Naive B cell (primary cell): ENCODE results near the gene APAF1. TPM values are rescaled to one million over a fixed set of nuclear protein-coding genes. Genes with fewer than 3 reads are reported as not detected.
"Not testable (repeated sequence)": the region's sequence is repeated elsewhere in the genome, so short reads cannot be mapped to it uniquely, and the experiment has no call there.

Source experiments
- ATAC-seq, 2 donors: fragments of 150-1000 bp; cut with Tn5 transposase; 2 replicates each; pipeline ENCODE4 v1.10.0; 2021; ENCODE audit warnings: low read depth in 2 of 2, mild to moderate bottlenecking in 2 of 2, moderate library complexity in 2 of 2
- DNase-seq: peaks from one replicate; pipeline ENCODE4 v3.0.0; 2022
- H3K27ac Mint-ChIP-seq, 6 donors: one replicate each; pipeline ENCODE4 v1.8.0; 2020 to 2022; ENCODE audit warnings: mild to moderate bottlenecking in 6 of 6, mixed read lengths in 6 of 6, moderate library complexity in 5 of 6, inconsistent platforms in 2 of 6
- H3K27me3 Mint-ChIP-seq, 3 donors: one replicate each; pipeline ENCODE4 v1.8.0; 2021 to 2022; ENCODE audit warnings: mixed read lengths in 3 of 3, mild to moderate bottlenecking in 1 of 3
- H3K36me3 Mint-ChIP-seq, 2 donors: one replicate each; pipeline ENCODE4 v1.8.0; 2020 to 2022; ENCODE audit warnings: mixed read lengths in 2 of 2, inconsistent platforms in 1 of 2, mild to moderate bottlenecking in 1 of 2
- H3K4me1 Mint-ChIP-seq, 3 donors: one replicate each; pipeline ENCODE4 v1.8.0; 2020 to 2022; ENCODE audit warnings: mixed read lengths in 3 of 3, inconsistent platforms in 1 of 3, mild to moderate bottlenecking in 1 of 3, moderate library complexity in 1 of 3
- H3K4me3 Mint-ChIP-seq, 8 donors: one replicate each; pipeline ENCODE4 v1.8.0; 2020 to 2022; ENCODE audit warnings: mild to moderate bottlenecking in 8 of 8, mixed read lengths in 8 of 8, moderate library complexity in 8 of 8, inconsistent platforms in 2 of 8
- H3K9me3 Mint-ChIP-seq, 7 donors: one replicate each; pipeline ENCODE4 v1.8.0; 2020 to 2022; ENCODE audit warnings: mixed read lengths in 7 of 7, mild to moderate bottlenecking in 5 of 7, inconsistent platforms in 2 of 7, moderate library complexity in 1 of 7
- polyA plus RNA-seq, 6 donors: library from polyadenylated mRNA; unstranded; fragments of 300-500 nt; fragmentation: Illumina TruSeq; gene quantifications; one replicate each; pipeline ENCODE4 v1.2.3, GENCODE V29; 2021; ENCODE audit warnings: low read depth in 6 of 6

APAF1 gene
- polyA plus RNA-seq, 6 donors from 2014 or later, result 5.8 to 13.9 (median 7.6) TPM

GRCh38 chr12:98738539-98738938 is 93.4 kb downstream of the APAF1 start:
- H3K4me3 Mint-ChIP-seq, result no peak overlapping the region
- no peak for ATAC-seq
- no peak for DNase-seq
- peaks cover 0 to 7% (median 4%) of the 10 kb centered on the region in 7 donors for H3K9me3 Mint-ChIP-seq
- peaks cover 16 to 25% of the 10 kb centered on the region in 2 donors for H3K36me3 Mint-ChIP-seq
- H3K27me3 Mint-ChIP-seq, result peaks cover 11 to 23% (median 19%) of the 10 kb centered on the region in 3 donors
- H3K4me1 Mint-ChIP-seq, result no peaks in the 10 kb centered on the region
- H3K27ac Mint-ChIP-seq, result no peak overlapping the region

GRCh38 chr12:98740751-98741150 is 95.7 kb downstream of the APAF1 start:
- Mint-ChIP-seq H3K4me3 (no peak overlapping the region), H3K4me1 (peaks cover 0 to 2% (median 0%) of the 10 kb centered on the region in 3 donors), H3K9me3 (peaks cover 0 to 7% (median 4%) of the 10 kb centered on the region in 7 donors), H3K36me3 (peaks cover 8 to 13% of the 10 kb centered on the region in 2 donors), H3K27ac (no peak overlapping the region), H3K27me3 (peaks cover 11 to 25% (median 21%) of the 10 kb centered on the region in 3 donors)
- ATAC-seq (no peak), DNase-seq (no peak)

- H3K27ac Mint-ChIP-seq, result no peak overlapping the region
- peaks cover 4 to 10% of the 10 kb centered on the region in 2 donors for H3K36me3 Mint-ChIP-seq
- no peak overlapping the region for H3K4me3 Mint-ChIP-seq
- DNase-seq, result no peak
- H3K9me3 Mint-ChIP-seq, result peaks cover 0 to 7% (median 4%) of the 10 kb centered on the region in 7 donors
- H3K4me1 Mint-ChIP-seq, result peaks cover 4 to 6% (median 4%) of the 10 kb centered on the region in 3 donors
- H3K27me3 Mint-ChIP-seq, result peaks cover 13 to 29% (median 26%) of the 10 kb centered on the region in 3 donors
- ATAC-seq, result no peak
These were observed 96.1 kb downstream of the APAF1 start for GRCh38 chr12:98741196-98741555.

GRCh38 chr12:98741556-98742265 is 96.6 kb downstream of the APAF1 start:
- ATAC-seq, result no peak
- peaks cover 0 to 14% of the 10 kb centered on the region in 2 donors for H3K36me3 Mint-ChIP-seq
- H3K9me3 Mint-ChIP-seq, result peaks cover 0 to 7% (median 4%) of the 10 kb centered on the region in 7 donors
- no peak for DNase-seq
- no peak overlapping the region for H3K4me3 Mint-ChIP-seq
- no peak overlapping the region for H3K27ac Mint-ChIP-seq
- H3K27me3 Mint-ChIP-seq, result peaks cover 19 to 35% (median 31%) of the 10 kb centered on the region in 3 donors
- H3K4me1 Mint-ChIP-seq, result peaks cover 7 to 11% (median 8%) of the 10 kb centered on the region in 3 donors

GRCh38 chr12:98743362-98743953 is 98.4 kb downstream of the APAF1 start:
- H3K36me3 Mint-ChIP-seq, result peaks cover 0 to 14% of the 10 kb centered on the region in 2 donors
- no peak for ATAC-seq
- peaks cover 7 to 11% (median 8%) of the 10 kb centered on the region in 3 donors for H3K4me1 Mint-ChIP-seq
- DNase-seq, result no peak
- H3K4me3 Mint-ChIP-seq, result no peak overlapping the region
- peaks cover 0 to 7% (median 4%) of the 10 kb centered on the region in 7 donors for H3K9me3 Mint-ChIP-seq
- H3K27ac Mint-ChIP-seq, result no peak overlapping the region
- H3K27me3 Mint-ChIP-seq, result peaks cover 32 to 52% (median 48%) of the 10 kb centered on the region in 3 donors

GRCh38 chr12:98744680-98745079 is 99.6 kb downstream of the APAF1 start:
- H3K27ac Mint-ChIP-seq, result no peak overlapping the region
- ATAC-seq, result no peak
- H3K27me3 Mint-ChIP-seq, result peaks cover 37 to 61% (median 56%) of the 10 kb centered on the region in 3 donors
- peaks cover 7 to 11% (median 8%) of the 10 kb centered on the region in 3 donors for H3K4me1 Mint-ChIP-seq
- H3K4me3 Mint-ChIP-seq, result peak overlapping the region in 1 of 8 donors; percentile 79
- no peak for DNase-seq
- H3K36me3 Mint-ChIP-seq, result peaks cover 0 to 14% of the 10 kb centered on the region in 2 donors
- H3K9me3 Mint-ChIP-seq, result peaks cover 0 to 7% (median 4%) of the 10 kb centered on the region in 7 donors

GRCh38 chr12:98745578-98746391 is 100.7 kb downstream of the APAF1 start:
- peak overlapping the region; percentile 7 to 83 (median 70) for H3K4me3 Mint-ChIP-seq
- peaks cover 0 to 13% of the 10 kb centered on the region in 2 donors for H3K36me3 Mint-ChIP-seq
- peaks cover 7 to 11% (median 8%) of the 10 kb centered on the region in 3 donors for H3K4me1 Mint-ChIP-seq
- H3K9me3 Mint-ChIP-seq, result peaks cover 0 to 7% (median 4%) of the 10 kb centered on the region in 7 donors
- ATAC-seq, result no peak
- peak overlapping the region in 1 of 6 donors; percentile 67 for H3K27ac Mint-ChIP-seq
- H3K27me3 Mint-ChIP-seq, result peaks cover 39 to 70% (median 61%) of the 10 kb centered on the region in 3 donors
- DNase-seq, result no peak

- H3K27ac Mint-ChIP-seq, result peak overlapping the region in 1 of 6 donors; percentile 13
- peaks cover 0 to 6% of the 10 kb centered on the region in 2 donors for H3K36me3 Mint-ChIP-seq
- H3K4me1 Mint-ChIP-seq, result peaks cover 7 to 11% (median 8%) of the 10 kb centered on the region in 3 donors
- DNase-seq (no peak), ATAC-seq (no peak)
- H3K9me3 Mint-ChIP-seq, result peaks cover 0 to 1% (median 0%) of the 10 kb centered on the region in 7 donors
- peaks cover 33 to 54% (median 49%) of the 10 kb centered on the region in 3 donors for H3K27me3 Mint-ChIP-seq
- H3K4me3 Mint-ChIP-seq, result no peak overlapping the region
These were observed 103.4 kb downstream of the APAF1 start for GRCh38 chr12:98748463-98748862.

- ATAC-seq, result no peak
- peak overlapping the region in 1 of 6 donors; percentile 16 for H3K27ac Mint-ChIP-seq
- H3K36me3 Mint-ChIP-seq, result peaks cover 0 to 6% of the 10 kb centered on the region in 2 donors
- peaks cover 7 to 11% (median 8%) of the 10 kb centered on the region in 3 donors for H3K4me1 Mint-ChIP-seq
- H3K27me3 Mint-ChIP-seq, result peaks cover 37 to 70% (median 46%) of the 10 kb centered on the region in 3 donors
- no peak overlapping the region for H3K4me3 Mint-ChIP-seq
- no peak for DNase-seq
- peaks cover 0 to 1% (median 0%) of the 10 kb centered on the region in 7 donors for H3K9me3 Mint-ChIP-seq
These were observed 105.4 kb downstream of the APAF1 start for GRCh38 chr12:98750511-98750910.

GRCh38 chr12:98751580-98752115 is 106.6 kb downstream of the APAF1 start:
- peaks cover 30 to 64% (median 37%) of the 10 kb centered on the region in 3 donors for H3K27me3 Mint-ChIP-seq
- H3K4me3 Mint-ChIP-seq, result no peak overlapping the region
- DNase-seq (no peak), ATAC-seq (no peak)
- peaks cover 0 to under 1% (median 0%) of the 10 kb centered on the region in 3 donors for H3K4me1 Mint-ChIP-seq
- H3K27ac Mint-ChIP-seq, result no peak overlapping the region
- H3K9me3 Mint-ChIP-seq, result no peaks in the 10 kb centered on the region
- no peaks in the 10 kb centered on the region for H3K36me3 Mint-ChIP-seq

- Mint-ChIP-seq H3K27ac (no peak overlapping the region), H3K36me3 (no peaks in the 10 kb centered on the region), H3K4me3 (no peak overlapping the region), H3K27me3 (peaks cover 19 to 54% (median 26%) of the 10 kb centered on the region in 3 donors), H3K9me3 (no peaks in the 10 kb centered on the region), H3K4me1 (no peaks in the 10 kb centered on the region)
- ATAC-seq (no peak), DNase-seq (no peak)
These were observed 107.6 kb downstream of the APAF1 start for GRCh38 chr12:98752726-98753125.

- Mint-ChIP-seq H3K9me3 (no peaks in the 10 kb centered on the region), H3K4me1 (no peaks in the 10 kb centered on the region), H3K36me3 (no peaks in the 10 kb centered on the region), H3K27me3 (peaks cover 16 to 44% (median 16%) of the 10 kb centered on the region in 3 donors), H3K4me3 (no peak overlapping the region), H3K27ac (no peak overlapping the region)
- no peak for DNase-seq
- ATAC-seq, result no peak
These were observed 109.0 kb downstream of the APAF1 start for GRCh38 chr12:98754095-98754494.

- H3K27me3 Mint-ChIP-seq, result peaks cover 0 to 37% (median 9%) of the 10 kb centered on the region in 3 donors
These were observed 110.8 kb downstream of the APAF1 start for GRCh38 chr12:98755855-98756254.

More at GRCh38 chr12:98755855-98756254, 110.8 kb downstream of the APAF1 start:
- not testable (repeated sequence) for ATAC-seq, DNase-seq, H3K4me1 Mint-ChIP-seq, H3K36me3 Mint-ChIP-seq, H3K9me3 Mint-ChIP-seq, H3K27ac Mint-ChIP-seq, H3K4me3 Mint-ChIP-seq
